MCF 10A (cell line): Measurements from ENCODE around the gene GPR84. TPM values are rescaled to one million over a fixed set of nuclear protein-coding genes. Genes with fewer than 3 reads are reported as not detected.

Experiments used
- BruUV-seq: library from RNA; stranded (reverse); fragments of 400-500 nt; replicated peaks from 2 replicates; lab custom pipeline; 2021; lab: Mats Ljungman, UMichigan
- CTCF ChIA-PET: fragments of 300-600 bp; sonication (Branson Sonifier 250); formaldehyde crosslinking; extraction: SDS; loops from one replicate; lab custom pipeline; 2021; ENCODE audit warnings: antibody characterized with exemption, inconsistent platforms; lab: Yijun Ruan, JAX
- POLR2A ChIA-PET: fragments of 300-600, 350-650 bp; sonication (Branson Sonifier 250); formaldehyde crosslinking; extraction: SDS; loops from one replicate; lab custom pipeline; 2020; ENCODE audit warnings: antibody characterized with exemption, inconsistent platforms; lab: Yijun Ruan, JAX
- DNase-seq: peaks from one replicate; pipeline ENCODE4 v3.0.0-alpha.2; 2018; ENCODE audit not compliant: unreplicated experiment
- H3K27ac Mint-ChIP-seq: one replicate; pipeline ENCODE4 v1.8.0; 2022; ENCODE audit warnings: mild to moderate bottlenecking, low read depth, mixed read lengths; ENCODE audit not compliant: unreplicated experiment
- H3K27me3 Mint-ChIP-seq: one replicate; pipeline ENCODE4 v1.8.0; 2022; ENCODE audit warnings: mixed read lengths; ENCODE audit not compliant: insufficient read depth, unreplicated experiment
- H3K36me3 Mint-ChIP-seq: one replicate; pipeline ENCODE4 v1.8.0; 2022; ENCODE audit warnings: mild to moderate bottlenecking, moderate library complexity, mixed read lengths; ENCODE audit not compliant: insufficient read depth, unreplicated experiment
- H3K4me1 Mint-ChIP-seq: one replicate; pipeline ENCODE4 v1.8.0; 2022; ENCODE audit warnings: mixed read lengths; ENCODE audit not compliant: insufficient read depth, unreplicated experiment
- H3K4me3 Mint-ChIP-seq: one replicate; pipeline ENCODE4 v1.8.0; 2022; ENCODE audit warnings: mild to moderate bottlenecking, moderate library complexity, mixed read lengths; ENCODE audit not compliant: unreplicated experiment
- H3K9me3 Mint-ChIP-seq: one replicate; pipeline ENCODE4 v1.8.0; 2022; ENCODE audit warnings: mixed read lengths; ENCODE audit not compliant: unreplicated experiment
- CTCF ChIP-seq: fragments of 200-600 bp; IDR thresholded peaks from one replicate; pipeline ENCODE4 v1.8.0; 2022; ENCODE audit warnings: antibody characterized with exemption, mild to moderate bottlenecking; ENCODE audit not compliant: unreplicated experiment
- intact Hi-C: fragments of 100-400 bp; cut with micrococcal nuclease; formaldehyde crosslinking; loops from 2 replicates; pipeline ENCODE4 v1.14.1; 2022
- total RNA-seq: library from RNA; stranded (reverse); gene quantifications from 2 replicates; pipeline ENCODE4 v1.2.3, GENCODE V29; 2022

GPR84 gene
- total RNA-seq, 1 experiment from 2014 or later, result not detected

GRCh38 chr12:54333420-54334034 lies 30.8 kb downstream of the GPR84 start:
- Mint-ChIP-seq H3K27ac (no peak overlapping the region), H3K27me3 (no peaks in the 10 kb centered on the region), H3K36me3 (peaks cover 38% of the 10 kb centered on the region), H3K4me1 (peaks cover 28% of the 10 kb centered on the region), H3K4me3 (no peak overlapping the region), H3K9me3 (no peaks in the 10 kb centered on the region)
- no peak for DNase-seq
- POLR2A ChIA-PET, result interaction anchor here (1.1 to 3.0 kb wide), 3 partner anchors 8 to 53 kb away, joined by 4 to 12 read pairs (median 8); partner anchors contain the start of genes CBX5, COPZ1 and HNRNPA1
- intact Hi-C loops, result no loop called here
- TF ChIP-seq CTCF, result no peak
- no TSS peak for BruUV-seq
- CTCF ChIA-PET, result interaction anchor here (0.5 to 6.4 kb wide), 15 partner anchors 9 to 119 kb away, joined by 3 to 46 read pairs (median 5); partner anchors contain the start of gene COPZ1

- CTCF ChIA-PET, result interaction anchor here (0.6 to 6.4 kb wide), 4 partner anchors 12 to 122 kb away, joined by 3 to 46 read pairs (median 5); no protein-coding TSS in a partner anchor
- DNase-seq, result no peak
- peaks cover 30% of the 10 kb centered on the region for H3K4me1 Mint-ChIP-seq
- no TSS peak for BruUV-seq
- H3K27me3 Mint-ChIP-seq, result no peaks in the 10 kb centered on the region
- intact Hi-C loops, result no loop called here
- no peak for TF ChIP-seq CTCF
- POLR2A ChIA-PET, result no interaction called here
- no peak overlapping the region for H3K4me3 Mint-ChIP-seq
- H3K9me3 Mint-ChIP-seq, result no peaks in the 10 kb centered on the region
- H3K36me3 Mint-ChIP-seq, result peaks cover 45% of the 10 kb centered on the region
- H3K27ac Mint-ChIP-seq, result no peak overlapping the region
These were observed 32.8 kb downstream of the GPR84 start for GRCh38 chr12:54331461-54331860.

- intact Hi-C loops, result no loop called here
- BruUV-seq, result no TSS peak
These were observed 33.8 kb downstream of the GPR84 start for GRCh38 chr12:54330442-54330841.

More at GRCh38 chr12:54330442-54330841, 33.8 kb downstream of the GPR84 start:
- TF ChIP-seq CTCF, result no peak
- no peak overlapping the region for H3K4me3 Mint-ChIP-seq
- CTCF ChIA-PET, result interaction anchor here (0.6 to 2.1 kb wide), 4 partner anchors 30 to 307 kb away, joined by 3 to 6 read pairs (median 4); no protein-coding TSS in a partner anchor
- POLR2A ChIA-PET, result interaction anchor here (0.6 to 4.7 kb wide), 3 partner anchors 28 to 639 kb away, joined by 3 to 36 read pairs (median 3); partner anchors contain the start of genes CBX5 and HNRNPA1
- no peaks in the 10 kb centered on the region for H3K27me3 Mint-ChIP-seq
- H3K4me1 Mint-ChIP-seq, result peaks cover 30% of the 10 kb centered on the region
- H3K27ac Mint-ChIP-seq, result no peak overlapping the region
- DNase-seq, result no peak
- peaks cover 45% of the 10 kb centered on the region for H3K36me3 Mint-ChIP-seq
- H3K9me3 Mint-ChIP-seq, result no peaks in the 10 kb centered on the region
